Activated CD4-positive, alpha-beta T cell treated with anti-CD3 and anti-CD28 coated beads for 36 hours (primary cell): ENCODE data around the gene NBAS. TPM values are rescaled to one million over a fixed set of nuclear protein-coding genes. Genes with fewer than 3 reads are reported as not detected.

ENCODE experiments used
- ATAC-seq: fragments of 200-7000 bp; cut with Tn5 transposase; one replicate; pipeline ENCODE4 v1.10.0; 2021; ENCODE audit warnings: mild to moderate bottlenecking, moderate library complexity
- CTCF ChIA-PET: fragments of 350-600 bp; sonication (Branson Sonifier 250); formaldehyde crosslinking; loops from one replicate; lab custom pipeline; 2021; ENCODE audit warnings: antibody characterized with exemption; lab: Charles Lee
- POLR2A ChIA-PET: fragments of 350-600 bp; sonication (Branson Sonifier 250); formaldehyde crosslinking; loops from one replicate; lab custom pipeline; 2021; ENCODE audit warnings: antibody characterized with exemption, inconsistent platforms; lab: Charles Lee
- DNase-seq: peaks from one replicate; pipeline ENCODE4 v3.0.0-alpha.2; 2020
- H3K27ac Mint-ChIP-seq: one replicate; pipeline ENCODE4 v1.8.0; 2021; ENCODE audit warnings: mixed read lengths
- H3K27me3 Mint-ChIP-seq: one replicate; pipeline ENCODE4 v1.8.0; 2021; ENCODE audit warnings: mixed read lengths
- H3K36me3 Mint-ChIP-seq: one replicate; pipeline ENCODE4 v1.8.0; 2021; ENCODE audit warnings: low read depth, mixed read lengths
- H3K4me1 Mint-ChIP-seq: one replicate; pipeline ENCODE4 v1.8.0; 2021; ENCODE audit warnings: mixed read lengths
- H3K4me3 Mint-ChIP-seq: one replicate; pipeline ENCODE4 v1.8.0; 2021; ENCODE audit warnings: mild to moderate bottlenecking, moderate library complexity, mixed read lengths
- H3K9me3 Mint-ChIP-seq: one replicate; pipeline ENCODE4 v1.8.0; 2021; ENCODE audit warnings: low read depth, mixed read lengths
- intact Hi-C, 2 experiments: fragments of 100-400 bp; cut with DNase I in 1 of 2; cut with micrococcal nuclease in 1 of 2; formaldehyde crosslinking; loops; one replicate each; pipeline versions ENCODE4 v1.14.2 to v1.15.1; 2022 to 2024; cut with DNase I, micrococcal nuclease
- total RNA-seq, 2 experiments: library from RNA; stranded (reverse); gene quantifications; one replicate each; pipeline ENCODE4 v1.2.3, GENCODE V29; 2021

NBAS gene
- total RNA-seq, 2 experiments from 2014 or later, result 38.1 to 44.3 TPM

GRCh38 chr2:15588329-15588919 is 27.3 kb upstream of the NBAS start:
- Mint-ChIP-seq H3K27me3 (peaks cover 2% of the 10 kb centered on the region), H3K27ac (no peak overlapping the region), H3K36me3 (peaks cover 10% of the 10 kb centered on the region), H3K4me1 (peaks cover 15% of the 10 kb centered on the region), H3K4me3 (no peak overlapping the region), H3K9me3 (no peaks in the 10 kb centered on the region)
- peak; percentile 63 for DNase-seq
- ChIA-PET POLR2A (no interaction called here), CTCF (interaction anchor here (0.6 to 4.7 kb wide), 5 partner anchors 9 to 1405 kb away, joined by 3 to 24 read pairs (median 5); partner anchors contain the start of gene NBAS)
- intact Hi-C loops, result no loop called here
- no peak for ATAC-seq

GRCh38 chr2:15584767-15585469 is 23.8 kb upstream of the NBAS start:
- Mint-ChIP-seq H3K4me1 (peaks cover 2% of the 10 kb centered on the region), H3K4me3 (no peak overlapping the region), H3K27ac (no peak overlapping the region), H3K9me3 (no peaks in the 10 kb centered on the region), H3K27me3 (peaks cover 2% of the 10 kb centered on the region), H3K36me3 (no peaks in the 10 kb centered on the region)
- DNase-seq (no peak), ATAC-seq (peak; percentile 61)
- intact Hi-C loops, result no loop called here
- CTCF ChIA-PET, result interaction anchor here (0.5 to 4.7 kb wide), 2 partner anchors 8 to 50 kb away, joined by 4 to 24 read pairs; no protein-coding TSS in a partner anchor
- POLR2A ChIA-PET, result no interaction called here

- no peak overlapping the region for H3K27ac Mint-ChIP-seq
- POLR2A ChIA-PET, result no interaction called here
- H3K4me1 Mint-ChIP-seq, result peaks cover under 1% of the 10 kb centered on the region
- peaks cover 2% of the 10 kb centered on the region for H3K27me3 Mint-ChIP-seq
- intact Hi-C loops, result no loop called here
- DNase-seq (no peak), ATAC-seq (no peak)
- H3K36me3 Mint-ChIP-seq, result no peaks in the 10 kb centered on the region
- no peak overlapping the region for H3K4me3 Mint-ChIP-seq
- CTCF ChIA-PET, result interaction anchor here (0.6 kb wide), 1 partner anchor 17 kb away, joined by 3 read pairs; no protein-coding TSS in a partner anchor
- no peaks in the 10 kb centered on the region for H3K9me3 Mint-ChIP-seq
Observed at GRCh38 chr2:15584316-15584715, 23.2 kb upstream of the NBAS start.

- CTCF ChIA-PET, result interaction anchor here (0.6 kb wide), 1 partner anchor 17 kb away, joined by 3 read pairs; no protein-coding TSS in a partner anchor
- intact Hi-C loops, result no loop called here
- ATAC-seq, result no peak
- Mint-ChIP-seq H3K36me3 (no peaks in the 10 kb centered on the region), H3K4me3 (no peak overlapping the region), H3K9me3 (no peaks in the 10 kb centered on the region), H3K27me3 (peaks cover 2% of the 10 kb centered on the region), H3K27ac (no peak overlapping the region), H3K4me1 (no peaks in the 10 kb centered on the region)
- POLR2A ChIA-PET, result no interaction called here
- no peak for DNase-seq
Observed at GRCh38 chr2:15583826-15584225, 22.7 kb upstream of the NBAS start.

- intact Hi-C loops, result no loop called here
- Mint-ChIP-seq H3K36me3 (no peaks in the 10 kb centered on the region), H3K27me3 (peaks cover 2% of the 10 kb centered on the region)
Observed at GRCh38 chr2:15582710-15583357, 21.7 kb upstream of the NBAS start.

GRCh38 chr2:15580451-15580850 is 19.3 kb upstream of the NBAS start:
- intact Hi-C loops, result no loop called here
- CTCF ChIA-PET, result interaction anchor here (0.7 kb wide), 1 partner anchor 328 kb away, joined by 3 read pairs; no protein-coding TSS in a partner anchor
- Mint-ChIP-seq H3K4me1 (no peaks in the 10 kb centered on the region), H3K27ac (no peak overlapping the region), H3K9me3 (no peaks in the 10 kb centered on the region), H3K4me3 (no peak overlapping the region), H3K27me3 (peaks cover 2% of the 10 kb centered on the region), H3K36me3 (no peaks in the 10 kb centered on the region)
- POLR2A ChIA-PET, result no interaction called here
- no peak for ATAC-seq
- no peak for DNase-seq

More at GRCh38 chr2:15582710-15583357, 21.7 kb upstream of the NBAS start:
- Mint-ChIP-seq H3K9me3 (no peaks in the 10 kb centered on the region), H3K4me3 (no peak overlapping the region), H3K4me1 (no peaks in the 10 kb centered on the region), H3K27ac (no peak overlapping the region)
- DNase-seq (no peak), ATAC-seq (no peak)
- ChIA-PET CTCF (no interaction called here), POLR2A (no interaction called here)

- intact Hi-C loops, result loop anchor here (5.0 to 10.0 kb wide), 3 partner anchors 202 to 935 kb away; no protein-coding TSS in a partner anchor
- CTCF ChIA-PET, result interaction anchor here (0.7 to 1.1 kb wide), 2 partner anchors 9 to 327 kb away, joined by 3 to 5 read pairs; no protein-coding TSS in a partner anchor
- ATAC-seq (no peak), DNase-seq (no peak)
- no peaks in the 10 kb centered on the region for H3K4me1 Mint-ChIP-seq
- H3K36me3 Mint-ChIP-seq, result no peaks in the 10 kb centered on the region
- no peak overlapping the region for H3K4me3 Mint-ChIP-seq
- POLR2A ChIA-PET, result no interaction called here
- H3K27me3 Mint-ChIP-seq, result peaks cover 2% of the 10 kb centered on the region
- no peak overlapping the region for H3K27ac Mint-ChIP-seq
- H3K9me3 Mint-ChIP-seq, result no peaks in the 10 kb centered on the region
Observed at GRCh38 chr2:15579641-15580040, 18.5 kb upstream of the NBAS start.

GRCh38 chr2:15577071-15577735 is 16.1 kb upstream of the NBAS start:
- no peaks in the 10 kb centered on the region for H3K9me3 Mint-ChIP-seq
- CTCF ChIA-PET, result interaction anchor here (0.6 to 2.3 kb wide), 34 partner anchors 10 to 865 kb away, joined by 3 to 24 read pairs (median 4); partner anchors contain the start of genes DDX1 and NBAS
- no peak overlapping the region for H3K4me3 Mint-ChIP-seq
- intact Hi-C loops, result loop anchor here (1.0 to 10.0 kb wide), 4 partner anchors 200 to 932 kb away; no protein-coding TSS in a partner anchor
- peak; percentile 99 for ATAC-seq
- peak; percentile 96 for DNase-seq
- no peak overlapping the region for H3K27ac Mint-ChIP-seq
- H3K36me3 Mint-ChIP-seq, result no peaks in the 10 kb centered on the region
- POLR2A ChIA-PET, result interaction anchor here (1.0 to 1.2 kb wide), 2 partner anchors 16 kb away, joined by 3 to 4 read pairs; partner anchors contain the start of gene NBAS
- H3K4me1 Mint-ChIP-seq, result no peaks in the 10 kb centered on the region
- no peaks in the 10 kb centered on the region for H3K27me3 Mint-ChIP-seq

GRCh38 chr2:15571729-15572128 is 10.6 kb upstream of the NBAS start:
- intact Hi-C loops, result loop anchor here in 1 of 2 experiments (10.0 kb wide), 1 partner anchor 927 kb away; no protein-coding TSS in a partner anchor
- POLR2A ChIA-PET, result no interaction called here
- Mint-ChIP-seq H3K4me3 (no peak overlapping the region), H3K9me3 (no peaks in the 10 kb centered on the region), H3K4me1 (no peaks in the 10 kb centered on the region), H3K27ac (no peak overlapping the region), H3K27me3 (no peaks in the 10 kb centered on the region), H3K36me3 (no peaks in the 10 kb centered on the region)
- no peak for ATAC-seq
- DNase-seq, result no peak
- CTCF ChIA-PET, result no interaction called here

GRCh38 chr2:15570104-15570503 is 9.0 kb upstream of the NBAS start:
- Mint-ChIP-seq H3K27ac (no peak overlapping the region), H3K9me3 (no peaks in the 10 kb centered on the region), H3K4me1 (no peaks in the 10 kb centered on the region), H3K4me3 (no peak overlapping the region), H3K27me3 (peaks cover 2% of the 10 kb centered on the region), H3K36me3 (no peaks in the 10 kb centered on the region)
- DNase-seq (no peak), ATAC-seq (no peak)
- intact Hi-C loops, result loop anchor here in 1 of 2 experiments (10.0 kb wide), 1 partner anchor 925 kb away; no protein-coding TSS in a partner anchor
- ChIA-PET POLR2A (no interaction called here), CTCF (interaction anchor here (0.8 kb wide), 1 partner anchor 9 kb away, joined by 3 read pairs; the partner anchor contains the start of gene NBAS)
